Psoas muscle (tissue), 8 donors: Measurements from ENCODE around the gene SOX9. TPM values are rescaled to one million over a fixed set of nuclear protein-coding genes. Genes with fewer than 3 reads are reported as not detected.

Source experiments
- ATAC-seq, 4 donors: fragments of 200-7000 bp; cut with Tn5 transposase; one replicate each; pipeline ENCODE4 v1.9.1; 2020; ENCODE audit warnings: moderate library complexity in 3 of 4, mild to moderate bottlenecking in 2 of 4
- DNase-seq, 2 donors: peaks; one replicate each; pipeline ENCODE4 v3.0.0-alpha.2; 2020
- H3K27ac ChIP-seq: fragments of 200-600 bp; one replicate; pipeline ENCODE4 v1.8.0; 2022
- H3K27me3 ChIP-seq, 3 donors: fragments of 200-600 bp in 1 of 3; one replicate each; pipeline versions ENCODE4 v1.6.1 to v1.8.0; 2013 to 2022; ENCODE audit warnings: low read length in 2 of 3, mild to moderate bottlenecking in 2 of 3, moderate library complexity in 1 of 3; ENCODE audit not compliant: insufficient read depth in 3 of 3
- H3K36me3 ChIP-seq, 2 donors: fragments of 200-600 bp in 1 of 2; one replicate each; pipeline versions ENCODE4 v1.6.1 to v1.8.0; 2013 to 2022; ENCODE audit warnings: low read depth in 1 of 2, mild to moderate bottlenecking in 1 of 2, moderate library complexity in 1 of 2; ENCODE audit not compliant: insufficient read depth in 1 of 2
- H3K4me1 ChIP-seq: fragments of 200-600 bp; one replicate; pipeline ENCODE4 v1.8.0; 2022
- H3K4me3 ChIP-seq: fragments of 200-600 bp; one replicate; pipeline ENCODE4 v1.8.0; 2022; ENCODE audit warnings: mild to moderate bottlenecking
- H3K9me3 ChIP-seq: fragments of 200-600 bp; one replicate; pipeline ENCODE4 v1.8.0; 2022
- CTCF ChIP-seq: fragments of 200-600 bp; IDR thresholded peaks from one replicate; pipeline ENCODE4 v1.8.0; 2022; ENCODE audit warnings: antibody characterized with exemption
- WGBS, 3 donors: extraction: QIAGEN DNeasy Blood & Tissue Kit; methylation state at CpG; one replicate each; pipeline versions ENCODE4 v1.1.6 to v1.1.7; 2013; 5-methylcytosine and 5-hydroxymethylcytosine counted together
- intact Hi-C, 2 donors: fragments of 100-400 bp; cut with DNase I; formaldehyde crosslinking; loops; one replicate each; pipeline versions ENCODE4 v1.11.0 to v1.14.2; 2022
- polyA plus RNA-seq, 3 donors: library from polyadenylated mRNA; stranded (reverse); fragments of 200-250 nt; gene quantifications; one replicate each; pipeline ENCODE4 v1.2.3, GENCODE V29; 2013
- total RNA-seq, 4 donors: library from RNA; stranded (reverse); fragmentation: NEBNext Ultra II Directional in 2 of 4; extraction: Animal tissue kit (Norgen Biotek cat#: 25700) in 2 of 4; gene quantifications; one replicate each; pipeline versions ENCODE4 v1.2.1 to v1.2.4, GENCODE V29; 2021 to 2023
- donor health status: healthy with polysubstance abuse.
- donor health status: DM: no; HTN: no; CAD: no; lungs with moderate emphysema.
- donor health status: Bipolar disorder and iron deficiency.
- donor health status: healthy.
- donor health status: DM: yes; HTN: yes; CAD: no.
- donor health status: DM: no; HTN: no; CAD: no.
- donor health status: DM: no; HTN: no; CAD: no.
- donor health status: DM: yes; HTN: yes; CAD: no.

Gene SOX9
- total and polyA plus RNA-seq, 7 donors = 0.58 to 2.7 (median 1.6) TPM

GRCh38 chr17:72171703-72172667 is 51.2 kb downstream of the SOX9 start:
- Histone ChIP-seq H3K4me3 (no peak overlapping the region), H3K36me3 (no peaks in the 10 kb centered on the region), H3K27me3 (peaks cover 0 to 11% (median 0%) of the 10 kb centered on the region in 3 donors), H3K9me3 (no peaks in the 10 kb centered on the region), H3K4me1 (no peaks in the 10 kb centered on the region), H3K27ac (no peak overlapping the region)
- TF ChIP-seq CTCF = no peak
- 19 to 29% (median 21%) methylated on average over 7 of the region's 7 CpGs for WGBS, 3 donors
- ATAC-seq = peak in 1 of 4 donors; percentile 46
- intact Hi-C loops = no loop called here
- DNase-seq = no peak

DNA sequence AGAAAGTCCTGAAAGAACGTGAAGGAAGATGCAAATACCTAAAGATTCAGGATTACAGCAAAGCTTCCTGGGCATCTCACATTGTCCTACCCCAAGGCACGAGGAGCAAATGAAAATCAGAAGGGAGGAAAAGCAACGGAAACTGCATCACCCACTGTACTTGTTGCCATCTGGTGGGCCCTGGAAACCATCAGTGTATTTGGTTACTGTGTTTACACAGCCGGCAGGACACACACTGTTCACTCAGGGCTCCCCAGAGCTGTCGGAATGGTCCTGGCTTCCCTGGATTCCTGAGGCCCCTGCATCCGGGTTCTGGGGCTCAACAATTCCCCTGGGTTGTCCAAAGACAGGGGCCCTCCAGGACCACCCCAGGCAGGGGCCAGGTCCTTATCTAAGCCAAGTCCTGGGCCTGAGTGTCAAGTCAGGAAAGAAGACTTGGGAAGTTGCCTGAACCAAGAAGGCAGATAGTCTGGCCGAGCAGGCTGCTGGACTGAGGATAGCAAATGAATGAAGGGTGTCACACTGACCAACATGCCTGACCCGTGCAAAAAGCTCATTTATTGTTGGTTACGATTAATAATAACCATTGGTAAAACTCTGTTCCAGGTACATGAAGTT is 52.8 kb downstream of the SOX9 start:
- H3K27me3 ChIP-seq = peaks cover 0 to 15% (median 0%) of the 10 kb centered on the region in 3 donors
- no peak overlapping the region for H3K4me3 ChIP-seq
- H3K4me1 ChIP-seq = no peaks in the 10 kb centered on the region
- WGBS, 3 donors = 37 to 56% (median 41%) methylated on average over 9 of the region's 9 CpGs
- no peaks in the 10 kb centered on the region for H3K9me3 ChIP-seq
- intact Hi-C loops = no loop called here
- no peak overlapping the region for H3K27ac ChIP-seq
- no peak for ATAC-seq
- DNase-seq = no peak
- no peak for TF ChIP-seq CTCF
- no peaks in the 10 kb centered on the region for H3K36me3 ChIP-seq

DNA sequence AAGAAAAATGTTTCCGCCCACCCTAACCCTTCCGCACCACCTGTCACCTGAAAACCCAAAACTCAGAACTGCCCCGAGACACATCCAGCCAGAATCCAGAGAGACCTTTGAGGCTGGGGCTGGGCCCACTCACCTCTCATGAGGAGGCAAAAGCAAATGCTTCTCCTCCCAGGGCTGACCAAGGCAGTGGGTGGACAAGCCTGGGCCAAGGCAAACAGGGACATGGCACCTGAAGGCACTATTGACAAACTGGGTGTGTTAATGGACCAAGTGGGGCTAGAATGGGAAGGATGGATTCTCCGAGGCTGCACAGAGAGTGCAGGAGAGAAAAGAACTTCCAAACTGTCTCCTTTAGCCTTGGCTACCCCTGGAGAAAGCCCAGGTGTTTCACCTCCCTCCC is 54.4 kb downstream of the SOX9 start:
- Histone ChIP-seq H3K36me3 (no peaks in the 10 kb centered on the region), H3K27me3 (peaks cover 0 to 15% (median 0%) of the 10 kb centered on the region in 3 donors), H3K4me3 (no peak overlapping the region), H3K4me1 (no peaks in the 10 kb centered on the region), H3K9me3 (no peaks in the 10 kb centered on the region), H3K27ac (no peak overlapping the region)
- intact Hi-C loops = no loop called here
- TF ChIP-seq CTCF = no peak
- ATAC-seq (no peak), DNase-seq (no peak)
- WGBS, 3 donors = 91 to 100% (median 92%) methylated on average over 3 to 4 of the region's 4 CpGs
